HG02588 (cell line): ENCODE results near the gene GTPBP2.

Experiments used
- ATAC-seq: cut with Tn5 transposase; IDR thresholded peaks from one replicate; pipeline ENCODE4 v1.9.1; 2021; ENCODE audit warnings: mild to moderate bottlenecking, moderate library complexity; ENCODE audit not compliant: unreplicated experiment

Gene GTPBP2

DNA sequence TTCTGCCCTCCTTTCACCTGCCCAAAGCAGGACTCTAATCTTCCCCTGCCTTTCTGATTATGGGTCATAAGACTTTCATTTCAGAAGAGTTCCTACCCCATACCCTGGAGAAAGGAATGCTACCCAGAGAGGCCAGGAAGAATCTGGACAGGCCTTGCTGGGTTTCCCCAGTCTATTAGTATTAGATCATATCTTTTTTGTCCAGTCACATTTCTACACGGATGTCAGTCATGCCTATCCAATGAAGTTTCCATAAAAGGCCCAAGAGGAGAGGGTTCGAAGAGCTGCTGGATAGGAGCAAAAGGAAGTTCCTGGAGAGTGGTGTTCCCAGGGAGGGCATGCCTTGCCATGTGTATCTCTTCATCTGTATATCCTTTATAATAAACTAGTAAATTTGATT is 49.9 kb downstream of the GTPBP2 start:
- ATAC-seq, result no peak

DNA sequence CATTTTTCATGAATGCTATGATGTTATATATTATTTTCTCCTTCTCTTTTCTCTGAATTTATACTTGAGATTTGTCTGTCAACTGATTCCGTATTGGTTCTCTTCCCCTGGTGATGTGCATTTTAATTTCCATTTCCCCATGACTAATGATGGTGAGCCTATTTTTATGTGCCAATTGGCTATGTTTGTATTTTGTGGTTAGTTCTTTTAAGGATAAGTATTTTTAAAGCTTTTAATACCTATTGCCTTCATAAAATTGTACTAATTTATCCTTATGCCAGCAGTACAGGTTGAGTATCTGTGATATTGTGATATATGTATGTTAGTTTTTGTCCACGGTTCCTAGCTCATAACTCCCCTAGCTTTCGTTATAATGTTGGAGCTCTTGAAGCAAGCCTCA is 50.3 kb downstream of the GTPBP2 start:
- no peak for ATAC-seq

DNA sequence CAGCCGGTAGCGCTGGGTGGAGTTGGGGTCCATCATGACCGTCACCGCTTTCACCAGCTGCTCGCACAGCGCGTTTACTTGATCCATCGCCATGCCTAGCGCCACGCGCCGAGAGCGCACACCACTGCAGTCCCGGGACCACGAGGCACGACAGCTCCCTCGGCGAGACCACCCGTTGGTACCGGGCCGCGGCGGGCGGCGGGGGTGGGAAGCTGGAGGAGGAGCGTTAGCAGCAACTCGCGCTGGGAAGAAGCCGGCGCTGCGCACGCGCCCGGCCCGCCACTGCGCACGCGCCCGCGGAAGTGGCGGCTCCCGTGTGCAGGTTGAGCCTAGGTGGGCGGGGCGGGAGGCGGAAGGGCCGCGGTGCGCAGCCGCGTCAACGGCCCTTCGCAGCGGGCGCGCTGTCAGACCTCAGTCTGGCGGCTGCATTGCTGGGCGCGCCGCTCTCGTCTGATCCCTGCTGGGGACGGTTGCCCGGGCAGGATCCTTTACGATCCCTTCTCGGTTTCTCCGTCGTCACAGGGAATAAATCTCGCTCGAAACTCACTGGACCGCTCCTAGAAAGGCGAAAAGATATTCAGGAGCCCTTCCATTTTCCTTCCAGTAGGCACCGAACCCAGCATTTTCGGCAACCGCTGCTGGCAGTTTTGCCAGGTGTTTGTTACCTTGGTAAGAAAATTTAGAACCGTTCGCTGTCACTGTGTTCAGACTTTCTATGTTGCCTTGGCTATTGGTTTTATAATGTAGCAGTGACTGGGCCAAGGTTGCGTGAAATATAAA is 53.1 kb downstream of the GTPBP2 start, which contains the start of the genes POLH and XPO5:
TSS of gene POLH (plus strand) at position 414 of the 780 bp plus-strand sequence. CDS start 6,135 bp downstream, outside the sequence.
TSS of gene XPO5 (minus strand) at position 267 of the 780 bp plus-strand sequence. CDS start at position 93, 174 bp downstream.
- peak; percentile 86 for ATAC-seq

DNA sequence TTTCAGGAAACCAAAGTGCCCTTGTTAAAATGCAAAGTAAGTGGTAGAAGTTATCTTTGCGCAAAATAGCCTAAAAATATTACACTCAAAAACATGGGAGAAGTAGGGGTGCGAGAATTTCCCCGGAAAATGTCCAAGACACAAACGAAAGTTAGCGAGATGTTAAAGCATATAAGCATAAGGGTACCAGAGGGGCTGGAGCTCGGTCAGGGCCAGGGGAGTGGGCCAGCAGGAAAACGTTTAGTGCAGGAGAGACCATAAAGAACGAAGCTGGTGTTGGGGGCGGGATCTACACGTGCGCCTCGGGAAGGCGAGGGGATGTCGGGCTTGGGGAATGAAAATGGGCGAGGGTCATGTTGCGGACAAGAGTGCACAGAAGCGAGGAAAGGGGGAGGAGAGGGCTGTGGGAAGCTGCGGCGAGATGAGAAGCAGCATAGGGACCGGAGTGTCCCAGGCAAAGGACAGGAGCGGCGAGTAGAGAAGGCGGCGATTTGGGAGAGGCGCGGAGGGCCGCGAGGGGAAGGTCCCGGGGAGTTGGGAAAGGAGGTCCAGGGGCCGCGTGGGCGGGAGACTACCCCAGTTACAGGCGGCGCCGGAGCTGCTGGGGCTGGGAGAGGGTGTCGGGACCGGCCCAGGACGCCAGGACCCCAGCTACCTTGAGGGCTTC is 53.8 kb downstream of the GTPBP2 start:
- ATAC-seq, result peak; percentile 2

DNA sequence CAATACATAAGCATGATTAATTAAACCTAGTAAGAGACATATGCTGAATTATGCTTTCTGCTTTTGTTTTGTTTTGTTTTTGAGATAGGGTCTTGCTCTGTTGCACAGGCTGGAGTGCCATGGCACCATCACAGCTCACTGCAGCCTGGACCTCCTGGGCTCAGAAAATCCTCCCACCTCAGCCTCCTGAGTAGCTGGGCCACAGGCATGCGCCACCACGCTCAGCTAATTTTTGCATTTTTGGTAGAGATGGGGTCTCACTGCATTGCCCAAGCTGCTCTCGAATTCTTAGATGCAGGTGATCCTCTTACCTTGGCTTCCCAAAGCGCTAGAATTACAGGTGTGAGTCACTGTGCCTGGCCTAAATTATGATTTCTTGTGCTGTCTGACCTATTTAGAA is 57.0 kb downstream of the GTPBP2 start:
- no peak for ATAC-seq

DNA sequence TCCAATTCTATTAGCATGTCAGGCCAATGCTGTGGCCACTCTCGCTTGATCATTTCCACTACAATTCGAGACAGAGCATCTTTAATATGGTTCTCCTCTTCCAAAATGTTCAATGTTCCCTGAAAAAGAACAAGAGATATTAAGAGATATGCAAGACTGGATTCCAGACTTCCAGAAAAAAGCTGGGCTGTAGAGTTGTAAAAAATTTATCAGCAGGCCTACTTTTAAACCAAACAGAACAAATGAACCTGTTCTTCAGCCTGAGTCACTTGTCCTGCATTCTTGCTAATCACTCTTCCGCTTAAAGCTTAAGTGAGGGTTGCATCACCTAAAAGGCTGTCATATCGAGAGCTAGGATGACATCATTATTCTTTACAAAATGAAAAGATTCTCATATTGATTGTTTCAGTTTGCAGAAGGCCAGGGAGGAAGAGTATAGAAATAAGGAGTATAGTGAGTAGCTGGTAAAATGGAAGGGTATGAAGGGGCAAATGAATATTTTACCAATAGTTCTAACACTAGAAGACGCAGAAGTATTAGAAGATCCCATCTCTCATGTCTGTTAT is 58.1 kb downstream of the GTPBP2 start:
- no peak for ATAC-seq
